HepG2 (cell line): Measurements from ENCODE around the gene SP7. TPM values are rescaled to one million over a fixed set of nuclear protein-coding genes. Genes with fewer than 3 reads are reported as not detected.

Source experiments
- HDAC1 ChIP-seq: sonication (generic); formaldehyde crosslinking; IDR thresholded peaks from 2 replicates; pipeline ENCODE4 v1.5.1; 2020; ENCODE audit warnings: mild to moderate bottlenecking, missing genetic modification reagents
- HNRNPLL ChIP-seq: fragments of 200-400 bp; formaldehyde crosslinking; IDR thresholded peaks from 2 replicates; pipeline ENCODE4 v1.6.1; 2017; ENCODE audit warnings: mild to moderate bottlenecking, low read depth, low read length; ENCODE audit not compliant: poor library complexity, severe bottlenecking
- KMT2A ChIP-seq: sonication (generic); formaldehyde crosslinking; IDR thresholded peaks from 2 replicates; pipeline ENCODE4 v1.4.0; 2020; ENCODE audit warnings: missing genetic modification reagents
- NRL ChIP-seq: sonication (generic); formaldehyde crosslinking; IDR thresholded peaks from 2 replicates; pipeline ENCODE4 v1.5.0; 2020; ENCODE audit warnings: missing genetic modification reagents, mild to moderate bottlenecking, moderate library complexity, borderline replicate concordance
- REL ChIP-seq: sonication (generic); formaldehyde crosslinking; conservative IDR thresholded peaks from 2 replicates; pipeline ENCODE4 v1.8.0; 2022; ENCODE audit warnings: mild to moderate bottlenecking, missing genetic modification reagents, moderate library complexity
- ZBTB7B ChIP-seq: sonication (generic); formaldehyde crosslinking; IDR thresholded peaks from 2 replicates; pipeline ENCODE4 v1.4.0; 2020; ENCODE audit warnings: missing genetic modification reagents
- polyA plus RNA-seq, 8 experiments: library from polyadenylated mRNA; depleted of rRNA in 3 of 8; stranded (reverse) in 7 of 8; unstranded in 1 of 8; fragments of >200 nt; fragmentation: Illumina TruSeq in 4 of 8; extraction: Trizol in 4 of 8; gene quantifications; 2 replicates each; pipeline versions ENCODE4 v1.2.1 to v1.2.3, GENCODE V29; 2011 to 2016; ENCODE audit warnings: low read depth in 4 of 8, missing spikeins in 1 of 8, mixed read lengths in 1 of 8; ENCODE audit not compliant: insufficient read depth in 1 of 8
- total RNA-seq, 5 experiments: library from RNA; depleted of rRNA; stranded (reverse); fragments of >200 nt; fragmentation: Illumina TruSeq; extraction: Trizol; gene quantifications; 2 replicates each; pipeline ENCODE4 v1.2.3, GENCODE V29; 2016; ENCODE audit warnings: low read depth in 1 of 5
- TF ChIP-seq, protein P1 (sequence below), 2 experiments: sonication (generic) in 1 of 2; formaldehyde crosslinking in 1 of 2; IDR thresholded peaks; 2 replicates each; pipeline versions ENCODE4 v1.6.1 to v1.9.0; 2014 to 2022; ENCODE audit warnings: antibody characterized with exemption in 1 of 2, borderline replicate concordance in 1 of 2, inconsistent platforms in 1 of 2, low read depth in 1 of 2, missing genetic modification reagents in 1 of 2
- TF ChIP-seq, protein P2 (sequence below): sonication (generic); formaldehyde crosslinking; IDR thresholded peaks from 2 replicates; pipeline ENCODE4 v1.4.0; 2020; ENCODE audit warnings: missing genetic modification reagents

Gene SP7
- total and polyA plus RNA-seq, 2 of the 13 experiments (the other 11 are each of a cell fraction or from before 2014, with no cell fraction given), result not detected

DNA sequence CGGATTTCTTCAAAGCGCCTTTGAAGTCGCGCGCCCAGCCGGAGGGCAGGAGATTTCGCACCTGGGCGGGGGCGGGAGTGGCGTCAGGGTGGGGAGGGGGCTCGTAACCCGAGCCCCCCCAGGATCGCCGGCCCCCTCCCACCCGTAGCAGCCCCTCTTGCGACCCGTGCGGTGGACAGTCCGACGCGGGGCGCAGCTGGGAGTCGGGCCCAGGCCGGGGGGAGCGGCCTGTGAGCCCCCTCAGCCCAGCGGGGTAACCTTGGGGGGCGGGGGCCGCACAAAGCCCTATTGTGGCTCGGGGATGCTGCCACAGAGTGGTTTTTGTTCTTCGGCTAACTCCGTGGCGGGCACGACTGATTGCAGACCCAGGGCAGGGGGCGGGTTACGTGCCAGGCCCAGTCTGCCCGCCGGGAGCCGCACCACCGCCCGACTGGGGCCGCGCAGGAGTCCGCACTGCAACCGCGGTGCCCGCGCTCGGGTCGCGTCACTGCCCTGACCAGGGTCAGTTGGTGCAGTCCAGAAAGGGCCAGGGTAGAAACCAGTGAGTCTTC is 10.6 kb downstream of the SP7 start (continued):
- TF ChIP-seq, protein P1, sequence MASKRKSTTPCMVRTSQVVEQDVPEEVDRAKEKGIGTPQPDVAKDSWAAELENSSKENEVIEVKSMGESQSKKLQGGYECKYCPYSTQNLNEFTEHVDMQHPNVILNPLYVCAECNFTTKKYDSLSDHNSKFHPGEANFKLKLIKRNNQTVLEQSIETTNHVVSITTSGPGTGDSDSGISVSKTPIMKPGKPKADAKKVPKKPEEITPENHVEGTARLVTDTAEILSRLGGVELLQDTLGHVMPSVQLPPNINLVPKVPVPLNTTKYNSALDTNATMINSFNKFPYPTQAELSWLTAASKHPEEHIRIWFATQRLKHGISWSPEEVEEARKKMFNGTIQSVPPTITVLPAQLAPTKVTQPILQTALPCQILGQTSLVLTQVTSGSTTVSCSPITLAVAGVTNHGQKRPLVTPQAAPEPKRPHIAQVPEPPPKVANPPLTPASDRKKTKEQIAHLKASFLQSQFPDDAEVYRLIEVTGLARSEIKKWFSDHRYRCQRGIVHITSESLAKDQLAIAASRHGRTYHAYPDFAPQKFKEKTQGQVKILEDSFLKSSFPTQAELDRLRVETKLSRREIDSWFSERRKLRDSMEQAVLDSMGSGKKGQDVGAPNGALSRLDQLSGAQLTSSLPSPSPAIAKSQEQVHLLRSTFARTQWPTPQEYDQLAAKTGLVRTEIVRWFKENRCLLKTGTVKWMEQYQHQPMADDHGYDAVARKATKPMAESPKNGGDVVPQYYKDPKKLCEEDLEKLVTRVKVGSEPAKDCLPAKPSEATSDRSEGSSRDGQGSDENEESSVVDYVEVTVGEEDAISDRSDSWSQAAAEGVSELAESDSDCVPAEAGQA (IDR thresholded peaks at IDR 0.05; ENCODE audit: low read depth), result no peak
- TF ChIP-seq, protein P1 (CRISPR knock-in tag; IDR thresholded peaks at IDR 0.05; ENCODE audit: borderline replicate concordance), result no peak
- TF ChIP-seq HNRNPLL (peak; percentile 16), ZBTB7B (CRISPR knock-in tag) (peak; percentile 44; the same call in 1 of the 2 replicates), HDAC1 (CRISPR knock-in tag) (peak; percentile 40), REL (CRISPR knock-in tag) (peak; percentile 57; the same call in 1 of the 2 replicates), KMT2A (no peak), NRL (peak; percentile 36; the same call in 1 of the 2 replicates)
- TF ChIP-seq, protein P2, sequence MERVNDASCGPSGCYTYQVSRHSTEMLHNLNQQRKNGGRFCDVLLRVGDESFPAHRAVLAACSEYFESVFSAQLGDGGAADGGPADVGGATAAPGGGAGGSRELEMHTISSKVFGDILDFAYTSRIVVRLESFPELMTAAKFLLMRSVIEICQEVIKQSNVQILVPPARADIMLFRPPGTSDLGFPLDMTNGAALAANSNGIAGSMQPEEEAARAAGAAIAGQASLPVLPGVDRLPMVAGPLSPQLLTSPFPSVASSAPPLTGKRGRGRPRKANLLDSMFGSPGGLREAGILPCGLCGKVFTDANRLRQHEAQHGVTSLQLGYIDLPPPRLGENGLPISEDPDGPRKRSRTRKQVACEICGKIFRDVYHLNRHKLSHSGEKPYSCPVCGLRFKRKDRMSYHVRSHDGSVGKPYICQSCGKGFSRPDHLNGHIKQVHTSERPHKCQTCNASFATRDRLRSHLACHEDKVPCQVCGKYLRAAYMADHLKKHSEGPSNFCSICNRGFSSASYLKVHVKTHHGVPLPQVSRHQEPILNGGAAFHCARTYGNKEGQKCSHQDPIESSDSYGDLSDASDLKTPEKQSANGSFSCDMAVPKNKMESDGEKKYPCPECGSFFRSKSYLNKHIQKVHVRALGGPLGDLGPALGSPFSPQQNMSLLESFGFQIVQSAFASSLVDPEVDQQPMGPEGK, result peak; percentile 89
